Thymus (tissue), 11 donors: ENCODE data around the gene COL24A1. TPM values are rescaled to one million over a fixed set of nuclear protein-coding genes. Genes with fewer than 3 reads are reported as not detected.
"Not testable (repeated sequence)": the region's sequence is repeated elsewhere in the genome, so short reads cannot be mapped to it uniquely, and the experiment has no call there.

Experiments
- DNase-seq, 9 donors: peaks; one replicate each; pipeline ENCODE4 v3.0.0-alpha.2; 2013; ENCODE audit warnings: low spot score in 9 of 9, low read depth in 6 of 9, missing footprints in 1 of 9
- H3K27ac ChIP-seq, 2 donors: one replicate each; pipeline ENCODE4 v1.5.1; 2013; ENCODE audit warnings: control low read depth in 1 of 2, low read depth in 1 of 2, low read length in 1 of 2, mild to moderate bottlenecking in 1 of 2, moderate library complexity in 1 of 2
- H3K27me3 ChIP-seq, 2 donors: one replicate each; pipeline ENCODE4 v1.5.1; 2013; ENCODE audit warnings: low read length in 1 of 2; ENCODE audit not compliant: control insufficient read depth in 2 of 2, insufficient read depth in 1 of 2
- H3K36me3 ChIP-seq, 2 donors: one replicate each; pipeline ENCODE4 v1.5.1; 2013; ENCODE audit warnings: low read length in 1 of 2, mild to moderate bottlenecking in 1 of 2, moderate library complexity in 1 of 2; ENCODE audit not compliant: control insufficient read depth in 2 of 2, insufficient read depth in 2 of 2
- H3K4me1 ChIP-seq, 2 donors: one replicate each; pipeline ENCODE4 v1.5.1; 2013; ENCODE audit warnings: low read length in 2 of 2; ENCODE audit not compliant: control insufficient read depth in 2 of 2, insufficient read depth in 2 of 2
- H3K4me3 ChIP-seq, 2 donors: one replicate each; pipeline ENCODE4 v1.5.1; 2013; ENCODE audit warnings: low read length in 2 of 2, control low read depth in 1 of 2, mild to moderate bottlenecking in 1 of 2
- H3K9me3 ChIP-seq, 2 donors: one replicate each; pipeline ENCODE4 v1.5.1; 2013; ENCODE audit warnings: low read length in 1 of 2, mild to moderate bottlenecking in 1 of 2; ENCODE audit not compliant: control insufficient read depth in 2 of 2, insufficient read depth in 1 of 2
- WGBS: extraction: QIAGEN DNeasy Blood & Tissue Kit; methylation state at CpG from one replicate; pipeline ENCODE4 v1.1.7; 2013; 5-methylcytosine and 5-hydroxymethylcytosine counted together
- polyA plus RNA-seq: library from polyadenylated mRNA; stranded (reverse); fragments of 200-250 nt; gene quantifications from one replicate; pipeline ENCODE4 v1.2.3, GENCODE V29; 2013
- total RNA-seq: library from RNA; stranded (reverse); fragments of 120-200 nt; gene quantifications from one replicate; pipeline ENCODE4 v1.2.4, GENCODE V29; 2013
- donor health status: healthy.

Gene COL24A1
- total and polyA plus RNA-seq, 2 donors = 0.33 to 1.3 TPM

DNA sequence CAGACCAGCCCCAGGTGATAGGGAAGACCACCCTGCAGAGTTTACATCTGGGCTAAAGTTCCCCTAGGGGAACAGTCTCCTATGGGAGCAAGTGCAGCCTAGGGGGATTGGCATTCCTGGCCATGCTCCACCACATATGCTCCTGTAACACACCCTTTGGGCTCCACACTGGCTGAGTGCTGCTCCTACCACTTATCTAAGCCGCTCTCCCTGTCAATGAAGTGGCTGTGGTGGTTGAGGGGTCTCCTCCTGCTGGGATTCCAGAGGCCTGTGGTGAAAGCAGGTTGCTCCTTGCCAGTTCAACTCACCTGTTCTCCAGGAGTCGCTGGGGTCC, 51.1 kb downstream of the COL24A1 start:
- Histone ChIP-seq H3K27me3 (no peaks in the 10 kb centered on the region), H3K27ac (no peak overlapping the region), H3K36me3 (no peaks in the 10 kb centered on the region), H3K4me3 (no peak overlapping the region), H3K9me3 (peaks cover 0 to 1% of the 10 kb centered on the region in 2 donors), H3K4me1 (no peaks in the 10 kb centered on the region)
- 95% methylated on average over 2 of the region's 2 CpGs for WGBS
- no peak for DNase-seq

DNA sequence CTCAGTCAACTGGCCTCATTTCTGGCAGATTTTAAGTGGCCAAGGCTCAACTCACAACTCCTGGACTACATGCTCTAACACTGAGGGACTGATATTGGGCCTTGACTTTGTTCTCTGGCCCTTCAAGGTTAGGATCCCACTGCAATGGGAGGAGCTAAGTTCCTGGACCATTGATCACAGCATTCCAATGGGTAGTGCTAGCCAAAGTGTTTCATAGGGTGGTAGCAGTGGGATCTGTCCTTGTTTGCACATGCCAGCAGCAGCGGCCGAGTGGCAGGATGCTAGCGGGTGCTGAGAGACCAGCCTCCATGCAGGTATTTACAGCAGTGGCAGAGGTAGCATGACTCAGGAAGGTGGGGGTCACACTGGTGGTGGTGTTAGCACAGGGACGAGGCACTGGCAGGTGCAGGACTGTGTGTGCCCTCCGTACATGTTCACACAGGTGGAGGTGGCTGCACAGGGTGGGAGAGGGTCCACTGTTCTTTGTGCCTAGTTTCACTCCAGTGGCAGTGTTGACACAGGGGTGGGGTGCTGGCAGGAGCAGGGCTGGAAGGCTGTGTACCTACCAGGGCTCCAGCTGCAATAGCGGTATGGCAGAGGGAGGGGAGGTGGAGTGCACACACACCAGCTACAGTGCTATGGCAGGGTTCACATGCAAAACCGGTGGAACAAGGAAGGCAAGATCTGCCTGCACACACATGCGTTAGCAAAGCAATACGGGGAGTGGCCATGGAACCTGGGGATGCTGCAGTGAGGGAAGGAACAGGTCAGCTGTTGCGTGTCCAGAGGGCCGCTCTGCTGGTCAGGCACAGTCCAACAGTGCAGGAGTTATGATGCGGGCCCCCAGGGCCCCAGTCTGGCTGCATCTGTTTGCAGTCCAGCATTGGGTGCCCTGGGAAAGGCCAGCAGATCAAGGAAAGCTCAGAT, 51.7 kb downstream of the COL24A1 start:
- no peak for DNase-seq
- 97% methylated on average over 12 of the region's 12 CpGs for WGBS
- H3K27ac ChIP-seq = no peak overlapping the region

DNA sequence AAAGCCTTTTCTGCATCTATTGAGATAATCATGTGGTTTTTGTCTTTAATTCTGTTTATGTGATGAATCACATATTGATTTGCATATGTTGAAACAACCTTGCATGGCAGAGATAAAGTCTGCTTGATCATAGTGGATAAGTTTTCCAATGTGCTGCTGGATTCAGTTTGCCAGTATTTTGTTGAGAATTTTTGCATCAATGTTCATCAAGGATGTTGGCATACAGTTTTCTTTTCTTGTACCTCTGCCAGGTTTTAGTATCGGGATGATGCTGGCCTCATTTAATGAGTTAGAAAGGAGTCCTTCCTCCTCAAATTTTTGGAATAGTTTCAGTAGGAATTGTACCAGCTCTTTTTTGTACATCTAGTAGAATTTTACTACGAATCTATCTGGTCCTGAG, 55.0 kb downstream of the COL24A1 start:
- H3K9me3 ChIP-seq = peaks cover 0 to 1% of the 10 kb centered on the region in 2 donors
- H3K27me3 ChIP-seq = no peaks in the 10 kb centered on the region
- WGBS = 88% methylated on average over 2 of the region's 2 CpGs
- H3K4me1 ChIP-seq = no peaks in the 10 kb centered on the region
- no peak overlapping the region for H3K27ac ChIP-seq
- no peak for DNase-seq
- H3K36me3 ChIP-seq = no peaks in the 10 kb centered on the region
- H3K4me3 ChIP-seq = no peak overlapping the region

More for the DNA sequence above, 51.7 kb downstream of the COL24A1 start:
- no peaks in the 10 kb centered on the region for H3K4me1 ChIP-seq
- no peak overlapping the region for H3K4me3 ChIP-seq
- H3K36me3 ChIP-seq = no peaks in the 10 kb centered on the region
- no peaks in the 10 kb centered on the region for H3K27me3 ChIP-seq
- peaks cover 0 to 1% of the 10 kb centered on the region in 2 donors for H3K9me3 ChIP-seq

DNA sequence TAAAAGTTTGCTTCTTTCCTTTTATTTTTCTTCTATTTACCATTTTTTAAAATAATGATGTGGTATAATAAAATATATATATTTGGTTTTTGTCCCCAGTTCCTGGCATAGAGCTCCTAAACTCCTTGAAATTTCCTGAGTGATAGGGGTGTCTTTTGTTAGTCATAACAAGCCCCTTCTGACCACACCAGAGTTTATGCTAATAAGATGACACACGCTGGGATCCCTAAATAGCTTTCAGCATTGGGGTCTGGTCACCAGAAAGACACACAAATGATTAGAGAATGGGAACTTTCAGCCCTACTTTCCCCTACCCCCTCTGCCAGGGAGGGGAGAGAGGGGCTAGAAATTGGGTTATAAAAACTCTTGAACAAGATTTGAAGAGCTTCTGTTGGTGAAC, 56.2 kb downstream of the COL24A1 start:
- Histone ChIP-seq H3K36me3 (no peaks in the 10 kb centered on the region), H3K27me3 (no peaks in the 10 kb centered on the region), H3K27ac (no peak overlapping the region), H3K4me1 (no peaks in the 10 kb centered on the region), H3K9me3 (peaks cover 0 to 1% of the 10 kb centered on the region in 2 donors), H3K4me3 (no peak overlapping the region)
- WGBS = 85% methylated on average over 1 of the region's 1 CpG
- no peak for DNase-seq

DNA sequence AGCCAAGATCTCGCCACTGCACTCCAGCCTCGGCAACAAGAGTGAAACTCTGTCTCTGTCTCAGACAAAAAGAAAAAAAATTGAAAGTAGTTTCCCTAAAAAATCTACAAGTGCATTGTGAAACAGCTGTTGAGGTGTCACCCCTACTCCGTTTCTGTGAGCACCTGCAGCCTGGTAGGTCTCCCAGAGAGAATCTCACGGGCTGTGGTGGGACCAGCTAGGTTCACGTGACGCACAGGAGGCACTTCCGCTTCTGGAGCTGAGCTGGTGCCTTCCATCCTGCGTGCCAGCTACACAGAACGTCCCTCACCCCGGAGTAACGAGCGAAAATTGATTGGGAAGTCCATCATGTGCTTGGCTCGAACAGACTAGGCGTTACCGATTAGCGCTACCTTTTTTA, 66.8 kb downstream of the COL24A1 start:
- no peak overlapping the region for H3K4me3 ChIP-seq
- no peaks in the 10 kb centered on the region for H3K36me3 ChIP-seq
- H3K9me3 ChIP-seq = no peaks in the 10 kb centered on the region
- no peaks in the 10 kb centered on the region for H3K4me1 ChIP-seq
- DNase-seq = no peak
- no peaks in the 10 kb centered on the region for H3K27me3 ChIP-seq
- no peak overlapping the region for H3K27ac ChIP-seq
- WGBS = 98% methylated on average over 16 of the region's 16 CpGs

DNA sequence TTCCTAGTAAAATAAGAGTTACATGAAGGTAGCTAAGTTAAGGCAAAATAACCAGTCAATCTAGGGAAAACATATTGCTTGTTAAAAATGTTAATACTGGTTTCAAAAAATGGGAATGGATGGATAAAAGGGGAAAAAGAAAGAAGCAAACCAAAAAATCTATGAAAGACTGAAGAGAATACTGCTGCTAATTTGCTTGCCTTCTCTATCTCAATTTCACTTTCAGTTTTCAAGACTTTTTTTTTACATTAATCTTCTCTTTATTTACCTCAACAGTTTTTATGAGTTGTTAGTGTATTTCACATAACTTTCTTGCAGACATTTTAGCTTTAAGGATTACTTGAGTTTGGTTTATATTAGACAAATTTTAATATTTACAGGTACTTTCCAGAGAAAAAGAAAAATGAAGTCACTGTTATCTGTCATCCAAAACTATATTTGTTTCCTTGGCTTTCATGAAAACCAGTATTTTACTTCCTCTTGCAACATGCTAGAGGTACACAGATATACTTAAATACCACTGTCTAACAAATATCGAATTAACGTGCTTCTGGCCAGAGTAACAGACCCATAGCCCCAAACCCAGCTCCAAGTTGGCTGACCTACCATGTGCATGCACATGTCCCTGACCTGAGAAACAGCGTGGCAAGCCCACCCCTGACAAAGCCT, 70.7 kb downstream of the COL24A1 start:
- no peak overlapping the region for H3K4me3 ChIP-seq
- WGBS = 65% methylated on average over 3 of the region's 3 CpGs

DNA sequence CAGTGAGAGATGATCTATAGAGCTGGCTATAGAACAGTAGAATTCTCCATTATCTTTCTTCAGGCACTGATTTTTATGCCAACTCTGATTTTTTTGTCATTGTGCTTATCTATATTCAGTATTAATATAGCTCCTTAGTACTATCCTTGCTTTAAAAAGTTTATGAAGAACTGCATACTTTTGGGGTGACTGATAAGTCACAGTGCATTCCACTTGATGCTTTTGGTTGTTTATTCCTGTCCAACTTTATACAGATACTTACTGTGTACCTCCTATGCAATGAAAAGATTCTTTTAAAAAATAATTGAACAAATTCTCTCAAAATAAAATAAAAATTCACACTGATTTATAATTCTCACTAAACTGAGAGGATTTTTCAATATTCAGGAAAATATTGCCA, 71.6 kb downstream of the COL24A1 start:
- H3K4me1 ChIP-seq = no peaks in the 10 kb centered on the region
- no peak overlapping the region for H3K27ac ChIP-seq
- H3K4me3 ChIP-seq = no peak overlapping the region
- no peaks in the 10 kb centered on the region for H3K27me3 ChIP-seq
- H3K36me3 ChIP-seq = no peaks in the 10 kb centered on the region
- no peaks in the 10 kb centered on the region for H3K9me3 ChIP-seq
- DNase-seq = no peak

More for the DNA sequence above, 70.7 kb downstream of the COL24A1 start:
- Histone ChIP-seq H3K4me1 (no peaks in the 10 kb centered on the region), H3K36me3 (no peaks in the 10 kb centered on the region), H3K9me3 (no peaks in the 10 kb centered on the region), H3K27me3 (no peaks in the 10 kb centered on the region), H3K27ac (no peak overlapping the region)
- peak in 1 of 9 donors; percentile 6 for DNase-seq

DNA sequence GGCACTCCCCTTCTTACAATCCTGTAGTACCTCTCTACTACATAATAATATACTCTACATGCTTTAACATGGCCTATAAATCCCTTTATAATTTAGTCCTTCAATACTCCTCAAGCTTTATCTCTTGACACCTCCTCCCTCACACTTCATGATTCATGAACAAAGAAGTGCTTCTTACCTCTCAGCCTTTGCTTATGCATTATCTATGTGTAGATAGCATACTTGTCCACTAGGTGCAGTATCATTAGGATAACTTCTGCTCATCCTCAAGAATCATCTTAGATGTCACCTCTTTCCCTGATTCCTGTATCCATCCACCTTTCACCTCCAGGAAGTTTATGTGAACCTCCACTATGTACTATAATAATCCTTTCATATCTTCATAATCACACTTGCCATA, 74.4 kb downstream of the COL24A1 start:
- no peaks in the 10 kb centered on the region for H3K36me3 ChIP-seq
- no peaks in the 10 kb centered on the region for H3K9me3 ChIP-seq
- DNase-seq = no peak
- no peaks in the 10 kb centered on the region for H3K4me1 ChIP-seq
- no peaks in the 10 kb centered on the region for H3K27me3 ChIP-seq
- no peak overlapping the region for H3K27ac ChIP-seq
- no peak overlapping the region for H3K4me3 ChIP-seq

DNA sequence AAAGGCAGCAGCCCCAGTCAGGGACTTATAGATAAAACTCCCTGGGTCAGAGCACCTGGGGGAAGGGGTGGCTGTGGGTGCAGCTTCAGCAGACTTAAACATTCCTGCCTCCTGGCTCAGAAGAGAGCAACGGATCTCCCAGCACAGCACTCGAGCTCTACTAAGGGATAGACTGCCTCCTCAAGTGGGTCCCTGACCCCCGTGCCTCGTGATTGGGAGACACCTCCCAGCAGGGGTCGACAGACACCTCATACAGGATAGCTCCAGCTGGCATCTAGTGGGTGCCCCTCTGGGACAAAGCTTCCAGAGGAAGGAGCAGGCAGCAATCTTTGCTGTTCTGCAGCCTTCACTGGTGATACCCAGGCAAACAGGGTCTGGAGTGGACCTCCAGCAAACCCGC, 84.1 kb downstream of the COL24A1 start:
- WGBS = 95% methylated on average over 6 of the region's 6 CpGs

More for the DNA sequence above, 84.1 kb downstream of the COL24A1 start:
- H3K9me3 ChIP-seq, DNase-seq, H3K27ac ChIP-seq, H3K36me3 ChIP-seq, H3K4me3 ChIP-seq, H3K27me3 ChIP-seq, H3K4me1 ChIP-seq: not testable (repeated sequence)
